Endothelial cell of umbilical vein (primary cell): Measurements from ENCODE around the gene PRPF8. TPM values are rescaled to one million over a fixed set of nuclear protein-coding genes. Genes with fewer than 3 reads are reported as not detected.

Experiments used
- BruUV-seq: library from RNA; stranded (reverse); fragments of 400-500 nt; replicated peaks from 2 replicates; lab custom pipeline; 2021; lab: Mats Ljungman, UMichigan
- CTCF ChIA-PET: fragments of 300-600, 350-600 bp; sonication (Branson Sonifier 250); formaldehyde crosslinking; loops from one replicate; lab custom pipeline; 2021; ENCODE audit warnings: antibody characterized with exemption, inconsistent platforms; lab: Charles Lee
- POLR2A ChIA-PET: fragments of 300-600, 350-600 bp; sonication (Branson Sonifier 250); formaldehyde crosslinking; loops from one replicate; lab custom pipeline; 2021; ENCODE audit warnings: antibody characterized with exemption, inconsistent platforms; lab: Charles Lee
- DNase-seq: peaks from one replicate; pipeline ENCODE4 v3.0.0-alpha.2; 2011; ENCODE audit warnings: low read depth, low spot score
- FAIRE-seq: peaks from 2 replicates; lab custom pipeline; 2011; peaks lifted over from hg19 to GRCh38; lab: Jason Lieb, UNC
- H2AFZ ChIP-seq: 2 replicates; pipeline ENCODE4 v1.6.0; 2012; ENCODE audit warnings: low read depth, low read length, control low read depth, inconsistent platforms
- H3K27ac ChIP-seq: 2 replicates; pipeline ENCODE4 v1.5.1; 2011; ENCODE audit warnings: low read depth, mild to moderate bottlenecking, control low read depth, low read length, moderate library complexity; ENCODE audit not compliant: insufficient read depth
- H3K27me3 ChIP-seq, 2 experiments: 2 replicates each; pipeline versions ENCODE4 v1.6.0 to v1.6.1; 2011; ENCODE audit warnings: low read length in 2 of 2, mixed read lengths in 1 of 2; ENCODE audit not compliant: control insufficient read depth in 2 of 2, insufficient read depth in 2 of 2
- H3K36me3 ChIP-seq, 2 experiments: 2 replicates in 1 of 2; 3 replicates in 1 of 2; pipeline ENCODE4 v1.5.1; 2011; ENCODE audit warnings: low read length in 2 of 2, mild to moderate bottlenecking in 1 of 2, moderate library complexity in 1 of 2; ENCODE audit not compliant: control insufficient read depth in 2 of 2, insufficient read depth in 2 of 2; ENCODE audit errors: extremely low read depth in 1 of 2
- H3K4me1 ChIP-seq: 3 replicates; pipeline ENCODE4 v1.5.1; 2011; ENCODE audit warnings: mild to moderate bottlenecking, low read length; ENCODE audit not compliant: control insufficient read depth, insufficient read depth; ENCODE audit errors: extremely low read depth
- H3K4me2 ChIP-seq: 2 replicates; pipeline ENCODE4 v1.6.1; 2011; ENCODE audit warnings: low read length, control low read depth, mixed read lengths; ENCODE audit not compliant: insufficient read depth
- H3K4me3 ChIP-seq, 3 experiments: fragments of 200-600 bp in 1 of 3; sonication (generic), shearing (Covaris generic) in 1 of 3; replicated peaks in 1 of 3; 2 replicates each; pipeline ENCODE4 v1.5.1; 2011 to 2016; ENCODE audit warnings: control low read depth in 3 of 3, low read length in 3 of 3, mild to moderate bottlenecking in 2 of 3, inconsistent platforms in 1 of 3, low read depth in 1 of 3, moderate library complexity in 1 of 3; ENCODE audit not compliant: insufficient read depth in 1 of 3
- H3K79me2 ChIP-seq: 2 replicates; pipeline ENCODE4 v1.6.0; 2012; ENCODE audit warnings: low read length, inconsistent platforms; ENCODE audit not compliant: control insufficient read depth, insufficient read depth
- H3K9ac ChIP-seq: replicated peaks from 2 replicates; pipeline ENCODE3; 2011; ENCODE audit warnings: low read length, control low read depth; ENCODE audit not compliant: insufficient read depth; ENCODE audit errors: extremely low read depth
- H3K9me1 ChIP-seq: replicated peaks from 3 replicates; pipeline ENCODE4 v1.6.0; 2011; ENCODE audit warnings: mild to moderate bottlenecking, low read length; ENCODE audit not compliant: control insufficient read depth, insufficient read depth; ENCODE audit errors: extremely low read depth
- H3K9me3 ChIP-seq: replicated peaks from 2 replicates; pipeline ENCODE4 v1.5.1; 2012; ENCODE audit warnings: low read length, inconsistent platforms; ENCODE audit not compliant: control insufficient read depth, insufficient read depth
- H4K20me1 ChIP-seq: replicated peaks from 2 replicates; pipeline ENCODE3; 2011; ENCODE audit warnings: mild to moderate bottlenecking, low read length; ENCODE audit not compliant: control insufficient read depth, insufficient read depth; ENCODE audit errors: extremely low read depth
- EZH2 ChIP-seq: IDR thresholded peaks from 2 replicates; pipeline ENCODE4 v1.6.1; 2012; ENCODE audit warnings: borderline replicate concordance, low read depth, mild to moderate bottlenecking, moderate library complexity, low read length, inconsistent platforms; ENCODE audit not compliant: severe bottlenecking
- FOS ChIP-seq: IDR thresholded peaks from 2 replicates; pipeline ENCODE4 v1.6.1; 2011; ENCODE audit warnings: mild to moderate bottlenecking, low read length, moderate library complexity, borderline replicate concordance; ENCODE audit not compliant: insufficient read depth
- GATA2 ChIP-seq: IDR thresholded peaks from 2 replicates; pipeline ENCODE4 v1.7.0; 2011; ENCODE audit warnings: low read depth, mild to moderate bottlenecking, moderate library complexity, mixed read lengths, low read length; ENCODE audit not compliant: insufficient read length, insufficient read depth
- JUN ChIP-seq: IDR thresholded peaks from 2 replicates; pipeline ENCODE4 v1.6.1; 2011; ENCODE audit warnings: borderline replicate concordance, low read depth; ENCODE audit not compliant: insufficient read length, insufficient read depth
- MYC ChIP-seq: IDR thresholded peaks from one replicate; pipeline ENCODE4 v1.6.1; 2011; ENCODE audit warnings: mild to moderate bottlenecking, low read depth, low read length
- POLR2A ChIP-seq: IDR thresholded peaks from 2 replicates; pipeline ENCODE4 v1.6.1; 2012; ENCODE audit warnings: low read depth, mild to moderate bottlenecking, control low read depth, low read length
- POLR2AphosphoS5 ChIP-seq: IDR thresholded peaks from 2 replicates; pipeline ENCODE4 v1.6.1; 2012; ENCODE audit warnings: low read depth, mild to moderate bottlenecking, control low read depth, low read length, moderate library complexity; ENCODE audit not compliant: insufficient read depth
- dilution Hi-C: fragments of 300-500 bp; cut with MboI; formaldehyde crosslinking; loops from one replicate; pipeline ENCODE4 v1.15.0; 2019; ENCODE audit warnings: low sequenced_read_pairs; ENCODE audit not compliant: extremely low pct_ligation_motif_present
- intact Hi-C: fragments of 100-400 bp; cut with micrococcal nuclease; formaldehyde crosslinking; loops from one replicate; pipeline ENCODE4 v1.10.0; 2022
- polyA plus RNA-seq, 4 experiments: library from polyadenylated mRNA; depleted of rRNA in 3 of 4; stranded (reverse) in 3 of 4; unstranded in 1 of 4; fragments of >200 nt; gene quantifications; 2 replicates each; pipeline versions ENCODE4 v1.2.1 to v1.2.3, GENCODE V29; 2011 to 2012; ENCODE audit warnings: missing spikeins in 1 of 4
- total RNA-seq: library from RNA; stranded (reverse); gene quantifications from 2 replicates; pipeline ENCODE4 v1.2.3, GENCODE V29; 2021
- TF ChIP-seq, protein P1 (sequence below): IDR thresholded peaks from 2 replicates; pipeline ENCODE4 v1.6.1; 2011; ENCODE audit not compliant: insufficient read depth, insufficient read length
- TF ChIP-seq, protein P2 (sequence below), 2 donors: IDR thresholded peaks; 1 replicate in 1 of 2; 2 replicates in 1 of 2; pipeline ENCODE4 v1.5.1; 2011; ENCODE audit warnings: low read length in 2 of 2, mild to moderate bottlenecking in 2 of 2, moderate library complexity in 2 of 2, control low read depth in 1 of 2, inconsistent platforms in 1 of 2, low read depth in 1 of 2; ENCODE audit not compliant: insufficient read depth in 1 of 2; ENCODE audit errors: extremely low read depth in 1 of 2

The PRPF8 gene
- total and polyA plus RNA-seq, 2 donors (not counting 3 experiments of a cell fraction or from before 2014, with no cell fraction given) = 215 to 301 TPM

DNA sequence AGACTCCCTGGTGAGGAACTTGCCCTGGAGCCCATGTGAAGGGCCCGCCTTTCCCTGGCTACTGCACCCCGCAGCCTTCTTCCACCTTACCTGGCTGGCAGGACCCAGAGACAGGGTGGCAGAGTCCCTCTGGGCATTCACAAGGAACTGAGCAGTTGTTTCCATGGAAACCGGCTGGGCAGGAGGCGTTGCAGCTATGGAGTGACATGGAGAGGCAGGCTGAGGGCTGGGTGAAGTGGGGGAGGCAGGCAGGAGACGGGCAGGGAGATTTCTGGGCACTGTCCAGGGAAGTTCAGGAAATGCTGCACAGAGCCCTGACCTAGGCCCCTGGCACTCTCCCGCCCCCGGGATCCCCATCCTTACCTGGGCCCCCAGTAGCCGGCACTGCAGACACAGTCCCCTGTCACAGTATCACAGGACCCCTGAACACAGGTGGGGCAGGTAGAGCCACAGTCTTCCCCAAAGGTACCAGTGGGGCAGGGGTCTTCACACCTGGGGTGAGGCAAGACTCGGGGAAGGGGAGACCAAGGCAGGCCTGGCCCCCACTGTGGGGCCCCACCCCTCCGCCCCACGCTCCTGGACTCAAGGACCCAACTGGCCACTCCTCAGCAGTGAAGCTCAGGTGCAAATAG, 45.0 kb downstream of the PRPF8 start:
- Histone ChIP-seq H3K9me1 (no peaks in the 10 kb centered on the region), H3K36me3 (peaks cover 2 to 45% of the 10 kb centered on the region in 2 experiments), H3K4me2 (no peak overlapping the region), H3K79me2 (peaks cover 6% of the 10 kb centered on the region), H4K20me1 (no peaks in the 10 kb centered on the region), H3K9me3 (no peaks in the 10 kb centered on the region), H3K4me1 (peaks cover 8% of the 10 kb centered on the region), H3K27me3 (no peaks in the 10 kb centered on the region), H3K4me3 (no peak overlapping the region), H2AFZ (no peak overlapping the region), H3K27ac (no peak overlapping the region), H3K9ac (no peak overlapping the region)
- BruUV-seq = no TSS peak
- dilution Hi-C loops = no loop called here
- no peak for DNase-seq
- ChIA-PET POLR2A (interaction anchor here (0.7 kb wide), 1 partner anchor 40 kb away, joined by 12 read pairs; no protein-coding TSS in a partner anchor), CTCF (interaction anchor here (0.5 to 2.4 kb wide), 4 partner anchors 9 to 13 kb away, joined by 3 to 8 read pairs (median 6); partner anchors contain the start of gene RILP)
- intact Hi-C loops = no loop called here
- TF ChIP-seq FOS = no peak
- FAIRE-seq = no peak

DNA sequence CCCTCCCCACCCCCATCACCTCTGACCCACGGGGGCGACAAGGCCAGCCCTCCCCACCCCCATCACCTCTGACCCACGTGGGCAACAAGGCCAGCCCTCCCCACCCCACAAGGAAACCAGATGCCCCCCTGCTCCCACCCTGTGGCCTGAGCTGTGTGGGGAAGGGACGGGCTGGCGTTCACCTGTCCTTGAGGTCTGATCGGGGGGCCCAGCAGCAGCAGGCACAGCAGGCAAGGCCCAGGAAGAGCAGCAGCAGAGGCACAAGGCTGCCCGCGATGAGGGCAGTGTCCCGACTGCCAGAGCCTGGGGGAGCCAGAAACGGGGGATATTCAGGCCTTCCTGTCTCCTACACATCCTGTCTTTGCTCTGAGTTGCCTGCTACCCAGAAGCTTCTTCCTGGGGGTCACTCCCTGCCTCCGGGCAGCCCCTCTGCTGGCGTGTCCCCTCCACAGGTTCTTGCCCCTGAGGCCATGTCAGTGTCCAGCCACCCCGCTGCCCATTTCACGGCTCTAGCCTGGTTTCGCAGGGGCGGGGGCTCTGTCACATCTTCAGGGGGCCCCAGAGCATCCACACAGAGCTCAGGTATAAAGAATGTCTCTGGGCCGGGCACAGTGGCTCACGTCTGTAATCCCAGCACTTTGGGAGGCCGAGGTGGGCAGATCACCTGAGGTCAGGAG, 45.9 kb downstream of the PRPF8 start:
- BruUV-seq = no TSS peak
- FAIRE-seq = no peak

More for the DNA sequence above, 45.9 kb downstream of the PRPF8 start:
- H3K27ac ChIP-seq = no peak overlapping the region
- no peak for DNase-seq
- H3K9me1 ChIP-seq = no peaks in the 10 kb centered on the region
- no peak overlapping the region for H3K9ac ChIP-seq
- TF ChIP-seq JUN (no peak), POLR2A (no peak), FOS (no peak), EZH2 (no peak), POLR2AphosphoS5 (no peak), GATA2 (no peak), MYC (no peak)
- TF ChIP-seq, protein P1, sequence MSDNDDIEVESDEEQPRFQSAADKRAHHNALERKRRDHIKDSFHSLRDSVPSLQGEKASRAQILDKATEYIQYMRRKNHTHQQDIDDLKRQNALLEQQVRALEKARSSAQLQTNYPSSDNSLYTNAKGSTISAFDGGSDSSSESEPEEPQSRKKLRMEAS = no peak
- TF ChIP-seq, protein P2, sequence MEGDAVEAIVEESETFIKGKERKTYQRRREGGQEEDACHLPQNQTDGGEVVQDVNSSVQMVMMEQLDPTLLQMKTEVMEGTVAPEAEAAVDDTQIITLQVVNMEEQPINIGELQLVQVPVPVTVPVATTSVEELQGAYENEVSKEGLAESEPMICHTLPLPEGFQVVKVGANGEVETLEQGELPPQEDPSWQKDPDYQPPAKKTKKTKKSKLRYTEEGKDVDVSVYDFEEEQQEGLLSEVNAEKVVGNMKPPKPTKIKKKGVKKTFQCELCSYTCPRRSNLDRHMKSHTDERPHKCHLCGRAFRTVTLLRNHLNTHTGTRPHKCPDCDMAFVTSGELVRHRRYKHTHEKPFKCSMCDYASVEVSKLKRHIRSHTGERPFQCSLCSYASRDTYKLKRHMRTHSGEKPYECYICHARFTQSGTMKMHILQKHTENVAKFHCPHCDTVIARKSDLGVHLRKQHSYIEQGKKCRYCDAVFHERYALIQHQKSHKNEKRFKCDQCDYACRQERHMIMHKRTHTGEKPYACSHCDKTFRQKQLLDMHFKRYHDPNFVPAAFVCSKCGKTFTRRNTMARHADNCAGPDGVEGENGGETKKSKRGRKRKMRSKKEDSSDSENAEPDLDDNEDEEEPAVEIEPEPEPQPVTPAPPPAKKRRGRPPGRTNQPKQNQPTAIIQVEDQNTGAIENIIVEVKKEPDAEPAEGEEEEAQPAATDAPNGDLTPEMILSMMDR (IDR thresholded peaks at IDR 0.05; ENCODE audit: extremely low read depth in 1 of 2, insufficient read depth in 1 of 2, low read depth in 1 of 2, low read length in 2 of 2) = no peak
- dilution Hi-C loops = no loop called here
- H3K79me2 ChIP-seq = no peaks in the 10 kb centered on the region
- no peak overlapping the region for H3K4me3 ChIP-seq
- intact Hi-C loops = no loop called here
- ChIA-PET CTCF (interaction anchor here (1.5 to 2.7 kb wide), 2 partner anchors 9 to 64 kb away, joined by 7 to 8 read pairs; no protein-coding TSS in a partner anchor), POLR2A (interaction anchor here (0.7 kb wide), 1 partner anchor 39 kb away, joined by 12 read pairs; no protein-coding TSS in a partner anchor)
- no peak overlapping the region for H3K4me2 ChIP-seq
- H3K36me3 ChIP-seq = peaks cover 2 to 48% of the 10 kb centered on the region in 2 experiments
- H4K20me1 ChIP-seq = no peaks in the 10 kb centered on the region
- H3K27me3 ChIP-seq = no peaks in the 10 kb centered on the region
- H2AFZ ChIP-seq = no peak overlapping the region
- H3K9me3 ChIP-seq = no peaks in the 10 kb centered on the region
- H3K4me1 ChIP-seq = no peaks in the 10 kb centered on the region
